ENCODE measurements around the gene SPOCK1. TPM values are rescaled to one million over a fixed set of nuclear protein-coding genes. Genes with fewer than 3 reads are reported as not detected.

SPOCK1 gene
- total RNA-seq, 1 experiment from 2014 or later, result 222 TPM

GRCh38 chr5:137176609-137177008, 322.5 kb downstream of the SPOCK1 start:
- DNase-seq (ENCODE audit: extremely low read depth, low read depth), result no peak

GRCh38 chr5:137176126-137176525, 323.0 kb downstream of the SPOCK1 start:
- no peak for DNase-seq (ENCODE audit: extremely low read depth, low read depth)

- no peak for DNase-seq (ENCODE audit: extremely low read depth, low read depth)
Measured at GRCh38 chr5:137174196-137174595, 324.9 kb downstream of the SPOCK1 start.

GRCh38 chr5:137172258-137172657, 326.9 kb downstream of the SPOCK1 start:
- no peak for DNase-seq (ENCODE audit: extremely low read depth, low read depth)

GRCh38 chr5:137167187-137167586, 331.9 kb downstream of the SPOCK1 start:
- no peak for DNase-seq (ENCODE audit: extremely low read depth, low read depth)

GRCh38 chr5:137164961-137165360, 334.2 kb downstream of the SPOCK1 start:
- no peak for DNase-seq (ENCODE audit: extremely low read depth, low read depth)

- DNase-seq (ENCODE audit: extremely low read depth, low read depth), result no peak
Measured at GRCh38 chr5:137164536-137164935, 334.6 kb downstream of the SPOCK1 start.

- DNase-seq (ENCODE audit: extremely low read depth, low read depth), result no peak
Measured at GRCh38 chr5:137158691-137159090, 340.4 kb downstream of the SPOCK1 start.

GRCh38 chr5:137156180-137156579, 342.9 kb downstream of the SPOCK1 start:
- DNase-seq (ENCODE audit: extremely low read depth, low read depth), result no peak

- no peak for DNase-seq (ENCODE audit: extremely low read depth, low read depth)
Measured at GRCh38 chr5:137155261-137156000, 343.7 kb downstream of the SPOCK1 start.

- DNase-seq (ENCODE audit: extremely low read depth, low read depth), result no peak
Measured at GRCh38 chr5:137152616-137153015, 346.5 kb downstream of the SPOCK1 start.

GRCh38 chr5:137148655-137149054, 350.5 kb downstream of the SPOCK1 start:
- no peak for DNase-seq (ENCODE audit: extremely low read depth, low read depth)

- no peak for DNase-seq (ENCODE audit: extremely low read depth, low read depth)
Measured at GRCh38 chr5:137148159-137148558, 351.0 kb downstream of the SPOCK1 start.

GRCh38 chr5:137147346-137147745, 351.8 kb downstream of the SPOCK1 start:
- DNase-seq (ENCODE audit: extremely low read depth, low read depth), result no peak

- DNase-seq (ENCODE audit: extremely low read depth, low read depth), result peak; percentile 98
Measured at GRCh38 chr5:137146402-137146890, 352.7 kb downstream of the SPOCK1 start.

GRCh38 chr5:137145721-137146120, 353.4 kb downstream of the SPOCK1 start:
- no peak for DNase-seq (ENCODE audit: extremely low read depth, low read depth)

- no peak for DNase-seq (ENCODE audit: extremely low read depth, low read depth)
Measured at GRCh38 chr5:137144656-137145055, 354.5 kb downstream of the SPOCK1 start.

- DNase-seq (ENCODE audit: extremely low read depth, low read depth), result no peak
Measured at GRCh38 chr5:137142764-137143605, 356.1 kb downstream of the SPOCK1 start.

- no peak for DNase-seq (ENCODE audit: extremely low read depth, low read depth)
Measured at GRCh38 chr5:137142346-137142745, 356.8 kb downstream of the SPOCK1 start.

- DNase-seq (ENCODE audit: extremely low read depth, low read depth), result no peak
Measured at GRCh38 chr5:137141779-137142178, 357.3 kb downstream of the SPOCK1 start.

GRCh38 chr5:137136991-137137632, 362.0 kb downstream of the SPOCK1 start:
- no peak for DNase-seq (ENCODE audit: extremely low read depth, low read depth)

All from NCI-H460 (cell line).